COLO829 (cell line): ENCODE measurements around the gene ADH7.
"Not testable (repeated sequence)": the region's sequence is repeated elsewhere in the genome, so short reads cannot be mapped to it uniquely, and the experiment has no call there.

ENCODE experiments used
- DNase-seq: peaks from one replicate; pipeline ENCODE4 v3.0.0; 2012; ENCODE audit warnings: low spot score

The ADH7 gene

GRCh38 chr4:99415762-99416161 is 19.4 kb downstream of the ADH7 start:
- DNase-seq: not testable (repeated sequence)

GRCh38 chr4:99414902-99415301 is 20.2 kb downstream of the ADH7 start:
- DNase-seq: not testable (repeated sequence)

- DNase-seq: no peak
Measured at GRCh38 chr4:99414401-99414800, 20.7 kb downstream of the ADH7 start.

- no peak for DNase-seq
Measured at GRCh38 chr4:99413140-99413539, 22.0 kb downstream of the ADH7 start.

GRCh38 chr4:99411041-99411440 is 24.1 kb downstream of the ADH7 start:
- DNase-seq: no peak

- DNase-seq: no peak
Measured at GRCh38 chr4:99410075-99410474, 25.1 kb downstream of the ADH7 start.

GRCh38 chr4:99408346-99408745 is 26.8 kb downstream of the ADH7 start:
- no peak for DNase-seq

- DNase-seq: peak; percentile 78
Measured at GRCh38 chr4:99405433-99406115, 29.6 kb downstream of the ADH7 start.

GRCh38 chr4:99404595-99405287 is 30.4 kb downstream of the ADH7 start:
- DNase-seq: peak; percentile 82

- no peak for DNase-seq
Measured at GRCh38 chr4:99403380-99404184, 31.6 kb downstream of the ADH7 start.

- DNase-seq: no peak
Measured at GRCh38 chr4:99402765-99403164, 32.4 kb downstream of the ADH7 start.

- DNase-seq: no peak
Measured at GRCh38 chr4:99400831-99401230, 34.3 kb downstream of the ADH7 start.

- no peak for DNase-seq
Measured at GRCh38 chr4:99399017-99399416, 36.1 kb downstream of the ADH7 start.

- DNase-seq: no peak
Measured at GRCh38 chr4:99395595-99396364, 39.4 kb downstream of the ADH7 start.

- DNase-seq: no peak
Measured at GRCh38 chr4:99394896-99395295, 40.2 kb downstream of the ADH7 start.

- no peak for DNase-seq
Measured at GRCh38 chr4:99390055-99390454, 45.1 kb downstream of the ADH7 start.

- no peak for DNase-seq
Measured at GRCh38 chr4:99389606-99390005, 45.5 kb downstream of the ADH7 start.

- DNase-seq: no peak
Measured at GRCh38 chr4:99383833-99384392, 51.2 kb downstream of the ADH7 start.

GRCh38 chr4:99383399-99383798 is 51.7 kb downstream of the ADH7 start:
- no peak for DNase-seq

- no peak for DNase-seq
Measured at GRCh38 chr4:99382745-99383360, 52.3 kb downstream of the ADH7 start.

GRCh38 chr4:99381588-99382175 is 53.5 kb downstream of the ADH7 start:
- no peak for DNase-seq
